HCT116 (cell line): ENCODE measurements around the gene FILIP1. TPM values are rescaled to one million over a fixed set of nuclear protein-coding genes. Genes with fewer than 3 reads are reported as not detected.

Source experiments
- ATAC-seq: fragments of 200-7000 bp; cut with Tn5 transposase; 2 replicates; pipeline ENCODE4 v1.9.1; 2020; ENCODE audit warnings: mild to moderate bottlenecking, moderate library complexity
- BruUV-seq: library from RNA; stranded (reverse); fragments of 400-500 nt; replicated peaks from 2 replicates; lab custom pipeline; 2021; lab: Mats Ljungman, UMichigan
- CTCF ChIA-PET: fragments of 300-600 bp; sonication (Branson Sonifier 250); formaldehyde crosslinking; loops from one replicate; lab custom pipeline; 2021; ENCODE audit warnings: antibody characterized with exemption; lab: Charles Lee
- POLR2A ChIA-PET: fragments of 300-600, 350-600 bp; sonication (Branson Sonifier 250); formaldehyde crosslinking; loops from one replicate; lab custom pipeline; 2021; ENCODE audit warnings: antibody characterized with exemption; lab: Charles Lee
- RAD21 ChIA-PET, 2 experiments: fragments of 300-600 bp; sonication (Branson Sonifier 250); formaldehyde crosslinking; loops; one replicate each; lab custom pipeline; 2023; ENCODE audit warnings: low total read pairs in 2 of 2; ENCODE audit not compliant: uncharacterized antibody in 2 of 2, unreplicated experiment in 2 of 2, low non-redundant PET in 1 of 2; lab: Charles Lee
- DNase-seq: peaks from one replicate; pipeline ENCODE4 v3.0.0-alpha.2; 2010; ENCODE audit warnings: low read depth, low spot score
- H2AFZ ChIP-seq: fragments of 200-600 bp; shearing (Covaris generic), sonication (generic); 2 replicates; pipeline ENCODE4 v1.6.1; 2017; ENCODE audit warnings: low read depth, mixed run types, mixed read lengths, antibody characterized with exemption, low read length; ENCODE audit not compliant: poor library complexity, severe bottlenecking
- H3K27ac ChIP-seq: 2 replicates; pipeline ENCODE4 v1.5.1; 2012; ENCODE audit warnings: low read depth, low read length
- H3K27me3 ChIP-seq: fragments of 200-600 bp; sonication (generic); 2 replicates; pipeline ENCODE4 v1.6.1; 2016; ENCODE audit warnings: mixed run types, low read length, mixed read lengths; ENCODE audit not compliant: insufficient read depth
- H3K36me3 ChIP-seq, 2 experiments: fragments of 200-500 bp in 1 of 2; fragments of 200-600 bp in 1 of 2; sonication (Bioruptor generic) in 1 of 2; sonication (generic) in 1 of 2; 2 replicates each; pipeline versions ENCODE4 v1.5.1 to v1.6.1; 2014 to 2016; ENCODE audit warnings: low read length in 2 of 2, inconsistent platforms in 1 of 2, mixed read lengths in 1 of 2, mixed run types in 1 of 2; ENCODE audit not compliant: insufficient read depth in 2 of 2, control insufficient read depth in 1 of 2
- H3K4me1 ChIP-seq, 2 experiments: fragments of 200-600 bp in 1 of 2; sonication (generic) in 1 of 2; 2 replicates each; pipeline versions ENCODE4 v1.5.1 to v1.6.1; 2012 to 2017; ENCODE audit warnings: low read length in 2 of 2, inconsistent platforms in 1 of 2, mild to moderate bottlenecking in 1 of 2, mixed read lengths in 1 of 2, mixed run types in 1 of 2, moderate library complexity in 1 of 2; ENCODE audit not compliant: insufficient read depth in 2 of 2, control insufficient read depth in 1 of 2
- H3K4me2 ChIP-seq: fragments of 200-600 bp; sonication (generic); 2 replicates; pipeline ENCODE4 v1.6.1; 2017; ENCODE audit warnings: mixed run types, low read length, mixed read lengths
- H3K4me3 ChIP-seq, 2 experiments: fragments of 200-600 bp in 1 of 2; sonication (generic) in 1 of 2; replicated peaks in 1 of 2; 2 replicates each; pipeline ENCODE4 v1.5.1; 2011 to 2016; ENCODE audit warnings: low read length in 2 of 2, control low read depth in 1 of 2, low read depth in 1 of 2, mild to moderate bottlenecking in 1 of 2, mixed read lengths in 1 of 2, mixed run types in 1 of 2
- H3K79me2 ChIP-seq: fragments of 200-600 bp; sonication (generic); 2 replicates; pipeline ENCODE4 v1.6.1; 2017; ENCODE audit warnings: mild to moderate bottlenecking, mixed run types, low read length, moderate library complexity, mixed read lengths; ENCODE audit not compliant: insufficient read depth
- H3K9ac ChIP-seq: fragments of 200-600 bp; sonication (generic); 2 replicates; pipeline ENCODE4 v1.6.1; 2016; ENCODE audit warnings: low read length, mixed read lengths
- H3K9me2 ChIP-seq: fragments of 200-600 bp; sonication (generic), shearing (Covaris generic); 2 replicates; pipeline ENCODE4 v1.6.1; 2017; ENCODE audit warnings: mixed run types, mild to moderate bottlenecking, moderate library complexity; ENCODE audit not compliant: insufficient read depth
- H3K9me3 ChIP-seq, 2 experiments: fragments of 200-500 bp in 1 of 2; fragments of 200-600 bp in 1 of 2; sonication (Bioruptor generic) in 1 of 2; sonication (generic) in 1 of 2; 2 replicates each; pipeline ENCODE4 v1.6.1; 2014 to 2017; ENCODE audit warnings: low read length in 2 of 2, mixed read lengths in 2 of 2, inconsistent platforms in 1 of 2, low read depth in 1 of 2, mild to moderate bottlenecking in 1 of 2, mixed run types in 1 of 2, moderate library complexity in 1 of 2; ENCODE audit not compliant: control insufficient read depth in 1 of 2, insufficient read depth in 1 of 2
- H4K20me1 ChIP-seq: fragments of 200-600 bp; sonication (generic), shearing (Covaris generic); 2 replicates; pipeline ENCODE4 v1.6.1; 2017; ENCODE audit warnings: mixed run types, mild to moderate bottlenecking, moderate library complexity; ENCODE audit not compliant: insufficient read depth
- ATF3 ChIP-seq: IDR thresholded peaks from 2 replicates; pipeline ENCODE4 v1.6.1; 2012
- EGR1 ChIP-seq: IDR thresholded peaks from 2 replicates; pipeline ENCODE4 v1.6.1; 2012; ENCODE audit warnings: low read depth
- ELF1 ChIP-seq: IDR thresholded peaks from 2 replicates; pipeline ENCODE4 v1.6.1; 2012; ENCODE audit warnings: low read depth, borderline replicate concordance
- FOSL1 ChIP-seq: IDR thresholded peaks from 2 replicates; pipeline ENCODE4 v1.6.1; 2012; ENCODE audit warnings: low read depth
- JUND ChIP-seq: IDR thresholded peaks from 2 replicates; pipeline ENCODE4 v1.6.1; 2012
- SIN3A ChIP-seq: IDR thresholded peaks from 2 replicates; pipeline ENCODE4 v1.6.1; 2012; ENCODE audit warnings: low read depth
- SRF ChIP-seq: IDR thresholded peaks from 2 replicates; pipeline ENCODE4 v1.6.1; 2012; ENCODE audit warnings: low read depth
- TCF7L2 ChIP-seq: IDR thresholded peaks from 2 replicates; pipeline ENCODE4 v1.7.0; 2011; ENCODE audit warnings: borderline replicate concordance, inconsistent platforms; ENCODE audit not compliant: insufficient read depth, insufficient read length; ENCODE audit errors: extremely low read depth
- YY1 ChIP-seq: IDR thresholded peaks from 2 replicates; pipeline ENCODE4 v1.6.1; 2011; ENCODE audit warnings: low read length, low read depth, moderate library complexity, mild to moderate bottlenecking; ENCODE audit not compliant: insufficient replicate concordance; ENCODE audit errors: extremely low read depth
- ZBTB33 ChIP-seq: IDR thresholded peaks from 2 replicates; pipeline ENCODE4 v1.6.1; 2011; ENCODE audit warnings: mild to moderate bottlenecking, low read length, moderate library complexity; ENCODE audit not compliant: insufficient replicate concordance; ENCODE audit errors: extremely low read depth
- ZFX ChIP-seq: fragments of 450-650 bp; IDR thresholded peaks from 2 replicates; pipeline ENCODE4 v1.6.1; 2017
- intact Hi-C: fragments of 100-400 bp; cut with micrococcal nuclease; formaldehyde crosslinking; loops from 2 replicates; pipeline ENCODE4 v1.10.0; 2022
- total RNA-seq: library from RNA; stranded (reverse); gene quantifications from one replicate; pipeline ENCODE4 v1.2.1, GENCODE V29; 2021; ENCODE audit not compliant: unreplicated experiment
- TF ChIP-seq, protein P1 (sequence below): IDR thresholded peaks from 2 replicates; pipeline ENCODE4 v1.6.1; 2012; ENCODE audit warnings: low read depth

FILIP1 gene
- total RNA-seq, 1 experiment from 2014 or later: 0.05 TPM

GRCh38 chr6:75467284-75467683 is 26.3 kb downstream of the FILIP1 start:
- DNase-seq (no peak), ATAC-seq (no peak)
- no peak overlapping the region for H3K27ac ChIP-seq
- H3K36me3 ChIP-seq: no peaks in the 10 kb centered on the region
- H4K20me1 ChIP-seq: no peaks in the 10 kb centered on the region
- intact Hi-C loops: no loop called here
- POLR2A ChIA-PET: no interaction called here
- no peaks in the 10 kb centered on the region for H3K4me1 ChIP-seq
- H2AFZ ChIP-seq: no peak overlapping the region
- H3K9ac ChIP-seq: no peak overlapping the region
- H3K4me2 ChIP-seq: no peak overlapping the region
- RAD21 ChIA-PET: no interaction called here
- no peaks in the 10 kb centered on the region for H3K9me3 ChIP-seq
- CTCF ChIA-PET: no interaction called here
- no peak overlapping the region for H3K4me3 ChIP-seq
- no peaks in the 10 kb centered on the region for H3K9me2 ChIP-seq
- H3K79me2 ChIP-seq: no peaks in the 10 kb centered on the region
- TF ChIP-seq ATF3 (no peak), EGR1 (no peak), YY1 (no peak), TCF7L2 (no peak), FOSL1 (no peak), ELF1 (no peak), ZBTB33 (no peak), ZFX (no peak), JUND (no peak), SIN3A (no peak), SRF (no peak)
- TF ChIP-seq, protein P1, sequence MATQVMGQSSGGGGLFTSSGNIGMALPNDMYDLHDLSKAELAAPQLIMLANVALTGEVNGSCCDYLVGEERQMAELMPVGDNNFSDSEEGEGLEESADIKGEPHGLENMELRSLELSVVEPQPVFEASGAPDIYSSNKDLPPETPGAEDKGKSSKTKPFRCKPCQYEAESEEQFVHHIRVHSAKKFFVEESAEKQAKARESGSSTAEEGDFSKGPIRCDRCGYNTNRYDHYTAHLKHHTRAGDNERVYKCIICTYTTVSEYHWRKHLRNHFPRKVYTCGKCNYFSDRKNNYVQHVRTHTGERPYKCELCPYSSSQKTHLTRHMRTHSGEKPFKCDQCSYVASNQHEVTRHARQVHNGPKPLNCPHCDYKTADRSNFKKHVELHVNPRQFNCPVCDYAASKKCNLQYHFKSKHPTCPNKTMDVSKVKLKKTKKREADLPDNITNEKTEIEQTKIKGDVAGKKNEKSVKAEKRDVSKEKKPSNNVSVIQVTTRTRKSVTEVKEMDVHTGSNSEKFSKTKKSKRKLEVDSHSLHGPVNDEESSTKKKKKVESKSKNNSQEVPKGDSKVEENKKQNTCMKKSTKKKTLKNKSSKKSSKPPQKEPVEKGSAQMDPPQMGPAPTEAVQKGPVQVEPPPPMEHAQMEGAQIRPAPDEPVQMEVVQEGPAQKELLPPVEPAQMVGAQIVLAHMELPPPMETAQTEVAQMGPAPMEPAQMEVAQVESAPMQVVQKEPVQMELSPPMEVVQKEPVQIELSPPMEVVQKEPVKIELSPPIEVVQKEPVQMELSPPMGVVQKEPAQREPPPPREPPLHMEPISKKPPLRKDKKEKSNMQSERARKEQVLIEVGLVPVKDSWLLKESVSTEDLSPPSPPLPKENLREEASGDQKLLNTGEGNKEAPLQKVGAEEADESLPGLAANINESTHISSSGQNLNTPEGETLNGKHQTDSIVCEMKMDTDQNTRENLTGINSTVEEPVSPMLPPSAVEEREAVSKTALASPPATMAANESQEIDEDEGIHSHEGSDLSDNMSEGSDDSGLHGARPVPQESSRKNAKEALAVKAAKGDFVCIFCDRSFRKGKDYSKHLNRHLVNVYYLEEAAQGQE: no peak
- H3K27me3 ChIP-seq: no peaks in the 10 kb centered on the region
- BruUV-seq: no TSS peak
